ENCODE measurements around the gene ZCCHC4.

ZCCHC4 gene

GRCh38 chr4:25383647-25384046 is 71.1 kb downstream of the ZCCHC4 start:
- DNase-seq (ENCODE audit: low read depth) = no peak
- no peak overlapping the region for H3K4me3 ChIP-seq (ENCODE audit: low read depth, low read length)
- TF ChIP-seq MAX (IDR thresholded peaks at IDR 0.05; ENCODE audit: low read depth, low read length) (no peak), POLR2A (IDR thresholded peaks at IDR 0.05; ENCODE audit: extremely low read depth, insufficient read length) (no peak), MYC (IDR thresholded peaks at IDR 0.05; ENCODE audit: low read depth, low read length) (no peak), CTCF (IDR thresholded peaks at IDR 0.05; ENCODE audit: low read depth, low read length) (no peak)

- TF ChIP-seq MAX (IDR thresholded peaks at IDR 0.05; ENCODE audit: low read depth, low read length) = no peak
- H3K4me3 ChIP-seq (ENCODE audit: low read depth, low read length) = no peak overlapping the region
- DNase-seq (ENCODE audit: low read depth) = no peak
Observed at GRCh38 chr4:25386926-25387325, 74.4 kb downstream of the ZCCHC4 start.

- no peak overlapping the region for H3K4me3 ChIP-seq (ENCODE audit: low read depth, low read length)
- TF ChIP-seq MYC (IDR thresholded peaks at IDR 0.05; ENCODE audit: low read depth, low read length) (no peak), MAX (IDR thresholded peaks at IDR 0.05; ENCODE audit: low read depth, low read length) (no peak), CTCF (IDR thresholded peaks at IDR 0.05; ENCODE audit: low read depth, low read length) (no peak), POLR2A (IDR thresholded peaks at IDR 0.05; ENCODE audit: extremely low read depth, insufficient read length) (no peak)
- DNase-seq (ENCODE audit: low read depth) = no peak
Observed at GRCh38 chr4:25397305-25397704, 84.7 kb downstream of the ZCCHC4 start.

- no peak overlapping the region for H3K4me3 ChIP-seq (ENCODE audit: low read depth, low read length)
- TF ChIP-seq MYC (IDR thresholded peaks at IDR 0.05; ENCODE audit: low read depth, low read length) (no peak), CTCF (IDR thresholded peaks at IDR 0.05; ENCODE audit: low read depth, low read length) (no peak), POLR2A (IDR thresholded peaks at IDR 0.05; ENCODE audit: extremely low read depth, insufficient read length) (no peak), MAX (IDR thresholded peaks at IDR 0.05; ENCODE audit: low read depth, low read length) (no peak)
- DNase-seq (ENCODE audit: low read depth) = no peak
Observed at GRCh38 chr4:25399510-25399909, 86.9 kb downstream of the ZCCHC4 start.

GRCh38 chr4:25401066-25401465 is 88.5 kb downstream of the ZCCHC4 start:
- no peak overlapping the region for H3K4me3 ChIP-seq (ENCODE audit: low read depth, low read length)
- no peak for TF ChIP-seq MYC (IDR thresholded peaks at IDR 0.05; ENCODE audit: low read depth, low read length)
- no peak for TF ChIP-seq POLR2A (IDR thresholded peaks at IDR 0.05; ENCODE audit: extremely low read depth, insufficient read length)
- no peak for TF ChIP-seq CTCF (IDR thresholded peaks at IDR 0.05; ENCODE audit: low read depth, low read length)
- no peak for TF ChIP-seq MAX (IDR thresholded peaks at IDR 0.05; ENCODE audit: low read depth, low read length)
- DNase-seq (ENCODE audit: low read depth) = no peak

- TF ChIP-seq CTCF (IDR thresholded peaks at IDR 0.05; ENCODE audit: low read depth, low read length) = no peak
- TF ChIP-seq MYC (IDR thresholded peaks at IDR 0.05; ENCODE audit: low read depth, low read length) = no peak
- TF ChIP-seq MAX (IDR thresholded peaks at IDR 0.05; ENCODE audit: low read depth, low read length) = no peak
- no peak for TF ChIP-seq POLR2A (IDR thresholded peaks at IDR 0.05; ENCODE audit: extremely low read depth, insufficient read length)
- DNase-seq (ENCODE audit: low read depth) = no peak
- H3K4me3 ChIP-seq (ENCODE audit: low read depth, low read length) = no peak overlapping the region
Observed at GRCh38 chr4:25402521-25402920, 89.9 kb downstream of the ZCCHC4 start.

All from NB4 (cell line).